Pulmonary artery endothelial cell (primary cell): Measurements from ENCODE around the gene GALNT2. TPM values are rescaled to one million over a fixed set of nuclear protein-coding genes. Genes with fewer than 3 reads are reported as not detected.

Experiments
- DNase-seq: peaks from one replicate; pipeline ENCODE4 v3.0.0-alpha.2; 2011; ENCODE audit warnings: low read depth, low spot score
- total RNA-seq: library from RNA; depleted of rRNA; stranded (reverse); fragments of >200 nt; gene quantifications from 2 replicates; pipeline ENCODE4 v1.2.3, GENCODE V29; 2014

The GALNT2 gene
- total RNA-seq, 1 donor from 2014 or later, result 90.9 TPM

GRCh38 chr1:230128569-230129285 is 61.7 kb downstream of the GALNT2 start:
- no peak for DNase-seq

GRCh38 chr1:230129341-230129740 is 62.3 kb downstream of the GALNT2 start:
- no peak for DNase-seq

GRCh38 chr1:230130172-230130944 is 63.3 kb downstream of the GALNT2 start:
- DNase-seq, result no peak

- no peak for DNase-seq
Measured at GRCh38 chr1:230131457-230131856, 64.4 kb downstream of the GALNT2 start.

- no peak for DNase-seq
Measured at GRCh38 chr1:230132758-230133157, 65.7 kb downstream of the GALNT2 start.

GRCh38 chr1:230135726-230136125 is 68.7 kb downstream of the GALNT2 start:
- DNase-seq, result no peak

GRCh38 chr1:230136453-230137336 is 69.7 kb downstream of the GALNT2 start:
- DNase-seq, result no peak

GRCh38 chr1:230137337-230137815 is 70.3 kb downstream of the GALNT2 start:
- no peak for DNase-seq

- no peak for DNase-seq
Measured at GRCh38 chr1:230138561-230139239, 71.7 kb downstream of the GALNT2 start.

GRCh38 chr1:230139315-230139714 is 72.3 kb downstream of the GALNT2 start:
- no peak for DNase-seq

- DNase-seq, result no peak
Measured at GRCh38 chr1:230139741-230140140, 72.7 kb downstream of the GALNT2 start.

- no peak for DNase-seq
Measured at GRCh38 chr1:230140221-230141020, 73.4 kb downstream of the GALNT2 start.

- DNase-seq, result no peak
Measured at GRCh38 chr1:230141021-230141648, 74.1 kb downstream of the GALNT2 start.

GRCh38 chr1:230141797-230142607 is 75.0 kb downstream of the GALNT2 start:
- DNase-seq, result no peak

- no peak for DNase-seq
Measured at GRCh38 chr1:230142608-230143210, 75.7 kb downstream of the GALNT2 start.

- no peak for DNase-seq
Measured at GRCh38 chr1:230143534-230143933, 76.5 kb downstream of the GALNT2 start.

- DNase-seq, result no peak
Measured at GRCh38 chr1:230144010-230144614, 77.1 kb downstream of the GALNT2 start.
